BLaER1 treated with 17β-estradiol and CSF1 and Interleukin-3, amounts not matched to agents 10 nM and 100 nM (cell line): ENCODE results near the gene MBTPS2.

Experiments
- H3K27ac ChIP-seq, 11 experiments: shearing (Covaris generic); formaldehyde crosslinking; 2 replicates each; pipeline ENCODE4 v1.8.1; 2022
- H3K27me3 ChIP-seq, 11 experiments: shearing (Covaris generic); formaldehyde crosslinking; 2 replicates each; pipeline ENCODE4 v1.8.1; 2022
- H3K36me3 ChIP-seq, 11 experiments: shearing (Covaris generic); formaldehyde crosslinking; 2 replicates each; pipeline ENCODE4 v1.8.1; 2022
- H3K4me1 ChIP-seq, 10 experiments: shearing (Covaris generic); formaldehyde crosslinking; 2 replicates each; pipeline ENCODE4 v1.8.1; 2022
- H3K4me2 ChIP-seq, 11 experiments: shearing (Covaris generic); formaldehyde crosslinking; 2 replicates each; pipeline ENCODE4 v1.8.1; 2022
- H3K4me3 ChIP-seq, 10 experiments: shearing (Covaris generic); formaldehyde crosslinking; 2 replicates each; pipeline ENCODE4 v1.8.1; 2022
- H3K9ac ChIP-seq, 11 experiments: shearing (Covaris generic); formaldehyde crosslinking; 2 replicates each; pipeline ENCODE4 v1.8.1; 2022
- H3K9me3 ChIP-seq, 11 experiments: shearing (Covaris generic); formaldehyde crosslinking; replicated peaks in 1 of 11; 2 replicates each; pipeline ENCODE4 v1.8.1; 2022
- H4K20me1 ChIP-seq, 11 experiments: shearing (Covaris generic); formaldehyde crosslinking; 2 replicates each; pipeline ENCODE4 v1.8.1; 2022
- Cebpa-rat ChIP-seq, 11 experiments: shearing (Covaris generic); IDR thresholded peaks; 2 replicates each; pipeline ENCODE4 v1.8.1; 2022

MBTPS2 gene

GRCh38 chrX:21912989-21913388 lies 73.6 kb downstream of the MBTPS2 start:
- Histone ChIP-seq H3K4me2 (no peak overlapping the region), H3K4me1 (no peaks in the 10 kb centered on the region), H4K20me1 (no peaks in the 10 kb centered on the region), H3K27me3 (no peaks in the 10 kb centered on the region), H3K27ac (no peak overlapping the region), H3K36me3 (no peaks in the 10 kb centered on the region), H3K9ac (no peak overlapping the region), H3K4me3 (no peak overlapping the region), H3K9me3 (no peaks in the 10 kb centered on the region)
- TF ChIP-seq Cebpa-rat (IDR thresholded peaks at IDR 0.05), result no peak

- TF ChIP-seq Cebpa-rat (IDR thresholded peaks at IDR 0.05), result no peak
- Histone ChIP-seq H3K4me2 (peak overlapping the region in 5 of 11 experiments; percentile 12 to 67 (median 31); a peak in 7 of 22 replicates), H4K20me1 (no peaks in the 10 kb centered on the region), H3K4me3 (no peak overlapping the region), H3K9me3 (peaks cover 0 to 4% (median 0%) of the 10 kb centered on the region in 11 experiments; a peak in 2 of 22 replicates), H3K27ac (peak overlapping the region in 6 of 11 experiments; percentile 13 to 63 (median 46); a peak in 9 of 22 replicates), H3K4me1 (peaks cover 0 to 52% (median 15%) of the 10 kb centered on the region in 10 experiments; a peak in 14 of 20 replicates), H3K9ac (no peak overlapping the region), H3K36me3 (no peaks in the 10 kb centered on the region), H3K27me3 (no peaks in the 10 kb centered on the region)
Observed at GRCh38 chrX:21926116-21926515, 86.7 kb downstream of the MBTPS2 start.

- H4K20me1 ChIP-seq, result no peaks in the 10 kb centered on the region
- 0 out of 22 replicates have a peak, but pooled peaks cover 0 to 4% (median 0%) of the 10 kb centered on the region in 11 experiments for H3K9me3 ChIP-seq
- H3K27me3 ChIP-seq, result no peaks in the 10 kb centered on the region
- H3K36me3 ChIP-seq, result no peaks in the 10 kb centered on the region
- H3K4me2 ChIP-seq, result peak overlapping the region in 4 of 11 experiments; percentile 24 to 67 (median 41); a peak in 6 of 22 replicates
- no peak for TF ChIP-seq Cebpa-rat (IDR thresholded peaks at IDR 0.05)
- peaks cover 0 to 56% (median 15%) of the 10 kb centered on the region in 10 experiments; a peak in 14 of 20 replicates for H3K4me1 ChIP-seq
- H3K4me3 ChIP-seq, result no peak overlapping the region
- peak overlapping the region in 1 of 11 experiments; percentile 19; a peak in 1 of 22 replicates for H3K9ac ChIP-seq
- peak overlapping the region in 6 of 11 experiments; percentile 13 to 63 (median 46); a peak in 9 of 22 replicates for H3K27ac ChIP-seq
Observed at GRCh38 chrX:21926527-21927278, 87.3 kb downstream of the MBTPS2 start.

GRCh38 chrX:21929209-21929608 lies 89.8 kb downstream of the MBTPS2 start:
- peaks cover 0 to 75% (median 15%) of the 10 kb centered on the region in 10 experiments; a peak in 14 of 20 replicates for H3K4me1 ChIP-seq
- TF ChIP-seq Cebpa-rat (IDR thresholded peaks at IDR 0.05), result peak in 10 of 11 experiments; percentile 26 to 94 (median 74); a peak in 17 of 22 replicates
- no peak overlapping the region for H3K27ac ChIP-seq
- no peaks in the 10 kb centered on the region for H3K36me3 ChIP-seq
- peak overlapping the region in 7 of 11 experiments; percentile 9 to 54 (median 30); a peak in 10 of 22 replicates for H3K4me2 ChIP-seq
- H3K27me3 ChIP-seq, result no peaks in the 10 kb centered on the region
- H3K4me3 ChIP-seq, result no peak overlapping the region
- H4K20me1 ChIP-seq, result no peaks in the 10 kb centered on the region
- H3K9me3 ChIP-seq, result 0 out of 22 replicates have a peak, but pooled peaks cover 0 to 4% (median 0%) of the 10 kb centered on the region in 11 experiments
- H3K9ac ChIP-seq, result no peak overlapping the region

- Histone ChIP-seq H3K4me2 (no peak overlapping the region; a peak in 1 of 22 replicates), H4K20me1 (no peaks in the 10 kb centered on the region), H3K4me3 (no peak overlapping the region), H3K9me3 (0 out of 22 replicates have a peak, but pooled peaks cover 0 to 4% (median 0%) of the 10 kb centered on the region in 11 experiments), H3K9ac (no peak overlapping the region), H3K27ac (no peak overlapping the region), H3K27me3 (no peaks in the 10 kb centered on the region), H3K36me3 (no peaks in the 10 kb centered on the region), H3K4me1 (peaks cover 0 to 67% (median 15%) of the 10 kb centered on the region in 10 experiments; a peak in 14 of 20 replicates)
- TF ChIP-seq Cebpa-rat (IDR thresholded peaks at IDR 0.05), result no peak
Observed at GRCh38 chrX:21930986-21931385, 91.6 kb downstream of the MBTPS2 start.

- peak overlapping the region in 4 of 11 experiments; percentile 43 to 72 (median 59); a peak in 7 of 22 replicates for H3K27ac ChIP-seq
- H3K9ac ChIP-seq, result peak overlapping the region in 2 of 11 experiments; percentile 27 to 42; a peak in 4 of 22 replicates
- peak overlapping the region in 3 of 11 experiments; percentile 27 to 55 (median 46); a peak in 4 of 22 replicates for H3K4me2 ChIP-seq
- 0 out of 22 replicates have a peak, but pooled peaks cover 0 to 4% (median 0%) of the 10 kb centered on the region in 11 experiments for H3K9me3 ChIP-seq
- no peaks in the 10 kb centered on the region for H4K20me1 ChIP-seq
- no peak for TF ChIP-seq Cebpa-rat (IDR thresholded peaks at IDR 0.05)
- peaks cover 0 to 58% (median 14%) of the 10 kb centered on the region in 10 experiments; a peak in 14 of 20 replicates for H3K4me1 ChIP-seq
- no peak overlapping the region for H3K4me3 ChIP-seq
- no peaks in the 10 kb centered on the region for H3K36me3 ChIP-seq
- no peaks in the 10 kb centered on the region for H3K27me3 ChIP-seq
Observed at GRCh38 chrX:21932292-21933002, 93.0 kb downstream of the MBTPS2 start.

- H3K36me3 ChIP-seq, result no peaks in the 10 kb centered on the region
- H3K4me3 ChIP-seq, result no peak overlapping the region
- peak overlapping the region in 3 of 11 experiments; percentile 27 to 55 (median 46); a peak in 5 of 22 replicates for H3K4me2 ChIP-seq
- no peak for TF ChIP-seq Cebpa-rat (IDR thresholded peaks at IDR 0.05)
- H3K4me1 ChIP-seq, result peaks cover 0 to 53% (median 14%) of the 10 kb centered on the region in 10 experiments; a peak in 14 of 20 replicates
- H3K27me3 ChIP-seq, result no peaks in the 10 kb centered on the region
- 0 out of 22 replicates have a peak, but pooled peaks cover 0 to 4% (median 0%) of the 10 kb centered on the region in 11 experiments for H3K9me3 ChIP-seq
- H3K27ac ChIP-seq, result peak overlapping the region in 4 of 11 experiments; percentile 43 to 72 (median 59); a peak in 6 of 22 replicates
- H3K9ac ChIP-seq, result no peak overlapping the region; a peak in 1 of 22 replicates
- no peaks in the 10 kb centered on the region for H4K20me1 ChIP-seq
Observed at GRCh38 chrX:21933077-21933476, 93.7 kb downstream of the MBTPS2 start.

GRCh38 chrX:21934414-21934813 lies 95.0 kb downstream of the MBTPS2 start:
- Histone ChIP-seq H3K27me3 (no peaks in the 10 kb centered on the region), H3K9ac (no peak overlapping the region), H3K4me3 (no peak overlapping the region), H3K27ac (no peak overlapping the region), H4K20me1 (no peaks in the 10 kb centered on the region), H3K9me3 (peaks cover 0 to 1% (median 0%) of the 10 kb centered on the region in 11 experiments; a peak in 1 of 22 replicates), H3K4me1 (peaks cover 0 to 46% (median 10%) of the 10 kb centered on the region in 10 experiments; a peak in 14 of 20 replicates), H3K36me3 (no peaks in the 10 kb centered on the region), H3K4me2 (no peak overlapping the region)
- no peak for TF ChIP-seq Cebpa-rat (IDR thresholded peaks at IDR 0.05)
